Left forelimb (tissue), 1 donor: ENCODE results near the gene UGT1A10.
"Not testable (repeated sequence)": the region's sequence is repeated elsewhere in the genome, so short reads cannot be mapped to it uniquely, and the experiment has no call there.

ENCODE experiments used
- DNase-seq: peaks from one replicate; pipeline ENCODE4 v3.0.0-alpha.2; 2018; ENCODE audit warnings: low spot score

Gene UGT1A10

GRCh38 chr2:233655943-233656342 lies 19.7 kb downstream of the UGT1A10 start:
- DNase-seq: not testable (repeated sequence)

DNA sequence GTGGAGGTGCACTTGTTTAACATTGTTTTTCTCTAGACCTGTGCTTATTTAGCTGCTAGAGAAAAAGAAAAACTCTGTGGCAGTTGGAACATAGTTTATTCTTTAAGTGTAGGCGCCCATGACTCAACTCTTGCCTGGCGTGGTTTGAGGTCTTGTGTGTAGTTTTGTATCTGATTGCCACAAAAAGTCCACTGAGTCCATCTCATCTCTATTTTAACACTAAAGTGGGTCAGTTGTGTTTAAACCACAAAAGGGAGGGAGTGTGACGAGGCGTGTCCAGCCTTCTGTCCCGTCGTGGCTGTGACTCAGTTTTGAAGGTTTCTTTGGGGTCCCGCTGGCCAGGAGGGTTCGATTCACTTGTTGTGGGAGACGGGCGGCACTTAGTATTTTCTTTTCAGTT lies 20.2 kb downstream of the UGT1A10 start:
- no peak for DNase-seq

DNA sequence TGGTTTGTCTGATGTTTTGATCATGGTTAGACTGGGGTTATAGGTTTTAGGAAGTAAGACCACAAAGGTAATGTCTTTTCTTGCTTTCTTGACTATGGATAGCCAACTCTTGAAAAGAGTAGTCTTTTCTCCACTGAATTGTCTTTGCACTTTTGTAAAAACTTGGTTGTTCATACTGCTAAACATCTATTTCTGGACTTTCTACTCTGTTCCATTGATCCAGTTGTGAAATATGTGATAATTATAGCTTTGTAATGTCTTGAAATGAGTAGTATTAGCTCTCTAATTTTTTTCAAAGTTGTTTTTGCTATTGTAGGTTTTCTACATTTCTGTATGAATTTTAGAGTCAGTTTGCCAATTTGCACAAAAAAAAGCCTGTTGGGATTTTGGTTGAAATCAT lies 22.4 kb downstream of the UGT1A10 start:
- no peak for DNase-seq

- no peak for DNase-seq
These were observed 27.7 kb downstream of the UGT1A10 start for GRCh38 chr2:233663911-233664310.

- no peak for DNase-seq
These were observed 32.5 kb downstream of the UGT1A10 start for GRCh38 chr2:233668605-233669260.

- no peak for DNase-seq
These were observed 35.3 kb downstream of the UGT1A10 start, which contains the start of gene UGT1A9 for GRCh38 chr2:233671290-233672161. TSS of gene UGT1A9 (plus strand) at chr2:233671898. CDS start at chr2:233671935, 37 bp downstream.

DNA sequence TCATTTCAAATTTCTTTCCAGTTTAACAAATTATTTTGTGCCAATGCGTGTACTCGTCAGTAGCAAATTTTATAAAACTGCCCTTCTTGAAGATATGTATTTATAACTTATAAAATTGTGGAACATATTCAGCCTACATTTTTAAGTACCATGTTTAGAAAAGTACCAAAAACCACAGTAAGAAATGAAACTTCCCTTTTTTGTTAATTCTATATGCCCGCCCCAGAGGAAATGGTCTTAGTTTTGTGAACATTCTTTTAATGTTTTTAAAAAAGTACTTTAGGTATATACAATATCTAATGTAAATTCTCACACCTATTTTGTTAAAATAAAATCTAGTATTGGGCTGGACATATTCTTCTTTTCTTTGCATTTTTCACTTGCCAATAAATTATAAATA lies 36.6 kb downstream of the UGT1A10 start:
- DNase-seq: no peak

DNA sequence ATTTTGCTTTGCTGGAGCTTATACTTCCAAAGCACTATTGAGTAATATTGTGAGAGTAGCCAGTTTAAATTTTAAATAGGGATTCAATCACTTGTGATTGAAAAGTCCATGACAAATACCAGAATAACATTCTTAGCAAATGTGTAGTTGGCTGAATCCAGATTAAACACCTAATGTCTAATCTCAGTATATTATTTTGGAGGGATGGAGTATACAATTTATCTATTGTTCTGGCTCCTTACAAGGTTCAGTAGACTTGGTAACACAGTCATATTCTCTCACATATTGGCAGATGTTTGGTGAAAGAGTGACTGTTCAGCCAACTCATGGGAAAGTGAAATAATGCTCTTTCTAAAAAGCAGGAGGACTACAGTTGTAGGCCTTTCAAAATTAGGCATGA lies 37.6 kb downstream of the UGT1A10 start:
- DNase-seq: no peak

- no peak for DNase-seq
These were observed 38.1 kb downstream of the UGT1A10 start for GRCh38 chr2:233674314-233674713.

DNA sequence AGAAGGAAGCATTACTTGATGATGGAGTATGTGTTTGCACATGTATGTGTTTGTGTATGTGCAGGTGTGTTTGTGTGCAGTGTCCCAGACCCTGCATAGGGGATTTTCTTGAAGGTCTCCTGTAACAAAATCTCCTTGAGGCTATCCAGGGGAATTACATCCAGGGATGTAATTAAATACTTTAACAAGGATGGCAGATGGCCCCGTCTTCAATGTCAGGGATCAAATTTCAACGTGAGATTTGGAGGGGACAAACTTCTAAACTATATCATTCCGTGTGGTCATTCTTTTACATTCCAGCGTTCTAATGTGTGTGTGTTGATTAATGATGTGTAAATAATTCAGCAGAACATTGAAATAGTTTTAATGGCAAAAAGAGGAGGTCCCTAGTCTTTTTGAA lies 38.7 kb downstream of the UGT1A10 start:
- no peak for DNase-seq

- no peak for DNase-seq
These were observed 39.8 kb downstream of the UGT1A10 start for GRCh38 chr2:233676046-233676445.

DNA sequence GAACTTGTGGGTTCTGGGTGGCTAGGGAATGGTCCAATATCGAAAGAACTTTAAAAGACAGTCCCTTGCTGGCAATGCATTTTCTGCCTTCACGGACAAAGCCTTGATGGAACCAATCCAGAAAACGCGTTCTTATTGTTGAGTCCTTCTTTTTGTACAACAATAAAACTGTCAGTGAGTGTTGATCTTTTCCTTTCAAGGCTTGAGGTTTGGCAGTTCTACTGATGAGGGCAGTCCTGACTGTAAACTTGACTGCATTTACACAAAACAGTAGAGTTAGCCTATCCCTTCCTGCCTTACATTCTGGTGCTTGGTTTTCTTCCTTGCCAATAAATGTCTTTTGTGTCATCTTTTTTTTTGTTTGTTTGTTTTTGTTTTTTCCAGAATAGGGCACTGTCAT lies 42.9 kb downstream of the UGT1A10 start:
- DNase-seq: no peak

DNA sequence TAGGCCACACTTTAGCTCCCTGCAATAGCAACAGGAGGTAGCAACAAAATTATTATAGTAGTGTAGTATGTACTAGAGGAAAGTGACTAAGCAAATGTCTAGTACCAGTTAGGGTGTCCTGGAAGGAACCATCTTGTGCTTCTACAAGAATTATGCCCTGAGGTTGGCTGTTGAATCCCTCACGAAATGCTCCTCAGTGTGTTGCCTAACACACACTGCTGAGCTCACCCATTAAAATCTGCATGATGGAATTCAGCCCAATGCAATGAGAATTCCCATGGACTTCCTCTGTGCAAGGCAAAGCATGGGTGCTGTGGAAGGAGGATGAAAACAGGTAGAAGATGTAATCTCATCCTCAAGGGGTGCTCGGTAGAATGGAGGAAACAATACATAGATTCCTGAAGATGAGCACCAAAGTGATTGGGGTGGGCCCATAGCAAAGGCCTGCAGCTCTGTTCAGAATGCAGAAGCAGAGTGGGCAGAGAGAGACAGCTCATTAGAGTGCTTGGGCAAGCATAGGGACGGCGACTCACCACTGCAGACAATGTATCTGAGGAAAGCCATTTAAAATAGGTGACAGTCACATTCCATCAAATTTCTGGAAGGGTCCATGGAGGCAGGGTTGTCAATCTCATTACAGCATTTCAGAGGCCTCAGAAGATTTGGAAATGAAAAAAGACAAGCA lies 44.3 kb downstream of the UGT1A10 start:
- DNase-seq: no peak

GRCh38 chr2:233681521-233682099 lies 45.4 kb downstream of the UGT1A10 start, which contains the start of gene UGT1A7:
TSS of gene UGT1A7 (plus strand) at chr2:233681901. CDS start at chr2:233681938, 37 bp downstream.
- no peak for DNase-seq

- no peak for DNase-seq
These were observed 48.4 kb downstream of the UGT1A10 start for GRCh38 chr2:233684640-233685039.

GRCh38 chr2:233686928-233687327 lies 50.7 kb downstream of the UGT1A10 start:
- no peak for DNase-seq

- no peak for DNase-seq
These were observed 52.1 kb downstream of the UGT1A10 start for GRCh38 chr2:233688341-233688740.

- no peak for DNase-seq
These were observed 52.8 kb downstream of the UGT1A10 start for GRCh38 chr2:233689031-233689430.

- no peak for DNase-seq
These were observed 53.3 kb downstream of the UGT1A10 start for GRCh38 chr2:233689501-233689900.

DNA sequence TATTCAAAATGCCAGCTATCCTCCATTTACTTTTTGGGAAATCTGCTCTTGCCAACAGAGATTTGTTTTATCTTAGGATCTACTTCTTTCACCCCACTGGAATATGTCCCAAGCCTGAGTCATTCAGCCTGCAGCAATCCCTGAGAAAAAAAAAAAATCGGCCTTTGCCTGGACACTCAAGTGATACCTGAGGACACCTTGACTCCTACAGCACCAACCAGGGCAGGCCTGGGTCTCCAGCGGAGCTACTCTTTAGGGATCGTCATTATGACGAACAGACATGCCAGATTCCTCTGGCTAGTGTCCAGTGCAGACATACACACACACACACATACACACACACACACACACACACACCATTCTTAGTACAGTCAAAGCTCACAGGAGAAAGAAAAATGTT lies 54.2 kb downstream of the UGT1A10 start:
- DNase-seq: no peak

- no peak for DNase-seq
These were observed 55.5 kb downstream of the UGT1A10 start for GRCh38 chr2:233691443-233692433.
